K562 (cell line): ENCODE results near the gene SERTAD3. TPM values are rescaled to one million over a fixed set of nuclear protein-coding genes. Genes with fewer than 3 reads are reported as not detected.

Experiments used
- ARHGAP35 ChIP-seq: fragments of 450-650 bp; IDR thresholded peaks from 2 replicates; pipeline ENCODE4 v1.6.1; 2018; ENCODE audit not compliant: partially characterized antibody
- ATF6 ChIP-seq: sonication (generic); formaldehyde crosslinking; IDR thresholded peaks from 2 replicates; pipeline ENCODE4 v1.4.0; 2020; ENCODE audit warnings: mild to moderate bottlenecking, missing genetic modification reagents
- CREM ChIP-seq: IDR thresholded peaks from 2 replicates; pipeline ENCODE4 v1.6.1; 2014; ENCODE audit warnings: antibody characterized with exemption, low read depth
- DLX4 ChIP-seq: fragments of 250-450 bp; sonication (Bioruptor Pico); IDR thresholded peaks from 2 replicates; pipeline ENCODE4 v1.6.1; 2021; ENCODE audit warnings: mild to moderate bottlenecking
- MAFK ChIP-seq: IDR thresholded peaks from 2 replicates; pipeline ENCODE4 v1.6.1; 2011; ENCODE audit warnings: low read length, improper control_type of control experiment
- NFYB ChIP-seq: IDR thresholded peaks from 2 replicates; pipeline ENCODE4 v1.6.1; 2011; ENCODE audit warnings: mild to moderate bottlenecking, moderate library complexity; ENCODE audit not compliant: insufficient read length; ENCODE audit errors: extremely low read depth
- NR4A1 ChIP-seq, 2 experiments: fragments of 250-450 bp in 1 of 2; fragments of 450-650 bp in 1 of 2; sonication (Bioruptor Pico) in 1 of 2; IDR thresholded peaks; 2 replicates each; pipeline versions ENCODE4 v1.4.0 to v1.6.1; 2016 to 2020; ENCODE audit warnings: mild to moderate bottlenecking in 2 of 2, missing compliant biosample characterization in 1 of 2, missing genetic modification characterization in 1 of 2, moderate library complexity in 1 of 2
- RBFOX2 ChIP-seq: fragments of 200-400 bp; formaldehyde crosslinking; IDR thresholded peaks from 2 replicates; pipeline ENCODE4 v1.6.1; 2017; ENCODE audit warnings: low read depth, mild to moderate bottlenecking, low read length, moderate library complexity
- SMARCC2 ChIP-seq: fragments of 450-650 bp; IDR thresholded peaks from 2 replicates; pipeline ENCODE4 v1.6.1; 2017; ENCODE audit warnings: antibody characterized with exemption, moderate library complexity, mild to moderate bottlenecking, low read depth
- SREBF2 ChIP-seq: sonication (generic); formaldehyde crosslinking; IDR thresholded peaks from 2 replicates; pipeline ENCODE4 v1.4.0; 2020; ENCODE audit warnings: mild to moderate bottlenecking, missing genetic modification reagents
- STAG1 ChIP-seq: sonication (generic); formaldehyde crosslinking; IDR thresholded peaks from 2 replicates; pipeline ENCODE4 v1.5.0; 2020; ENCODE audit warnings: missing genetic modification reagents, borderline replicate concordance
- TCF15 ChIP-seq: fragments of 250-450 bp; sonication (Bioruptor Pico); IDR thresholded peaks from 2 replicates; pipeline ENCODE4 v1.8.0; 2022; ENCODE audit warnings: moderate library complexity, mild to moderate bottlenecking, inconsistent platforms
- ZC3H4 ChIP-seq: sonication (generic); formaldehyde crosslinking; IDR thresholded peaks from 2 replicates; pipeline ENCODE4 v1.9.0; 2021; ENCODE audit warnings: missing genetic modification reagents, borderline replicate concordance
- ZFP30 ChIP-seq: fragments of 250-450 bp; sonication (Bioruptor Pico); IDR thresholded peaks from 2 replicates; pipeline ENCODE4 v1.8.0; 2022; ENCODE audit warnings: moderate library complexity, mild to moderate bottlenecking, inconsistent platforms, borderline replicate concordance
- ZHX1 ChIP-seq: fragments of 150-350 bp; conservative IDR thresholded peaks from 2 replicates; pipeline ENCODE4 v1.6.1; 2014; ENCODE audit warnings: low read length
- polyA plus RNA-seq, 8 experiments: library from polyadenylated mRNA; depleted of rRNA in 4 of 8; stranded (reverse) in 5 of 8; unstranded in 3 of 8; fragments of >200 nt; fragmentation: Nextera tagmentation in 2 of 8; fragmentation: Illumina TruSeq in 1 of 8; extraction: Ambion mirVana in 2 of 8; extraction: Trizol in 1 of 8; gene quantifications; 2 replicates each; pipeline versions ENCODE4 v1.2.1 to v1.2.3, GENCODE V29; 2011 to 2014; ENCODE audit warnings: inconsistent platforms in 1 of 8, missing spikeins in 1 of 8
- total RNA-seq, 7 experiments: library from RNA; depleted of rRNA in 6 of 7; stranded (reverse); fragments of >200 nt in 6 of 7; fragmentation: Illumina TruSeq in 2 of 7; extraction: Trizol in 2 of 7; gene quantifications; 2 replicates each; pipeline versions ENCODE4 v1.2.1 to v1.2.3, GENCODE V29; 2011 to 2021; ENCODE audit warnings: low replicate concordance in 1 of 7

SERTAD3 gene
- total and polyA plus RNA-seq, 9 of the 15 experiments (the other 6 are each of a cell fraction or from before 2014, with no cell fraction given) = 5.4 to 28.9 (median 17.5) TPM

GRCh38 chr19:40433391-40434216 lies 10.5 kb downstream of the SERTAD3 start (continued):
- no peak for TF ChIP-seq STAG1 (CRISPR knock-in tag)
- peak; percentile 38; the same call in 1 of the 2 replicates for TF ChIP-seq ATF6
- no peak for TF ChIP-seq ARHGAP35
- no peak for TF ChIP-seq SREBF2
- TF ChIP-seq ZFP30 (CRISPR knock-in tag) = no peak
- TF ChIP-seq ZHX1 = no peak
- TF ChIP-seq SMARCC2 = no peak
- TF ChIP-seq MAFK = no peak
- peak; percentile 7; the same call in 1 of the 2 replicates for TF ChIP-seq CREM
- TF ChIP-seq NR4A1 (CRISPR knock-in tag; IDR thresholded peaks at IDR 0.05) = no peak
- peak; percentile 28; the same call in 1 of the 2 replicates for TF ChIP-seq NR4A1 (tag; IDR thresholded peaks at IDR 0.05)
- no peak for TF ChIP-seq DLX4 (CRISPR knock-in tag)
- TF ChIP-seq ZC3H4 = no peak
- peak; percentile 75 for TF ChIP-seq RBFOX2
- TF ChIP-seq NFYB = no peak
- TF ChIP-seq TCF15 (CRISPR knock-in tag) = no peak
